NCI-H2107 (cell line): ENCODE measurements around the gene UBL4B.
"Not testable (repeated sequence)": the region's sequence is repeated elsewhere in the genome, so short reads cannot be mapped to it uniquely, and the experiment has no call there.

Source experiments
- DNase-seq: peaks from one replicate; lab custom pipeline; 2025; lab: John Stamatoyannopoulos, UW

Gene UBL4B

GRCh38 chr1:110112143-110112542 lies at the start of gene UBL4B:
TSS of gene UBL4B (plus strand) at chr1:110112443. CDS start at chr1:110112535, 92 bp downstream.
- DNase-seq = no peak

GRCh38 chr1:110062612-110063011 lies 49.6 kb upstream of the UBL4B start:
- DNase-seq = no peak

GRCh38 chr1:110063781-110064180 lies 48.5 kb upstream of the UBL4B start:
- DNase-seq = no peak

GRCh38 chr1:110064576-110065337 lies 47.5 kb upstream of the UBL4B start:
- DNase-seq = no peak

GRCh38 chr1:110065841-110066240 lies 46.4 kb upstream of the UBL4B start:
- DNase-seq = no peak

GRCh38 chr1:110067479-110067892 lies 44.8 kb upstream of the UBL4B start:
- DNase-seq = no peak

- DNase-seq = no peak
Observed at GRCh38 chr1:110067893-110068645, 44.2 kb upstream of the UBL4B start.

- no peak for DNase-seq
Observed at GRCh38 chr1:110068646-110069403, 43.4 kb upstream of the UBL4B start.

- no peak for DNase-seq
Observed at GRCh38 chr1:110069404-110070281, 42.6 kb upstream of the UBL4B start.

- no peak for DNase-seq
Observed at GRCh38 chr1:110070282-110070669, 42.0 kb upstream of the UBL4B start.

GRCh38 chr1:110070671-110071242 lies 41.5 kb upstream of the UBL4B start, which contains the start of gene ALX3:
TSS of gene ALX3 (minus strand) at chr1:110070672. CDS start at chr1:110070612, 60 bp downstream.
- DNase-seq = no peak

GRCh38 chr1:110074166-110074565 lies 38.1 kb upstream of the UBL4B start:
- no peak for DNase-seq

- DNase-seq = no peak
Observed at GRCh38 chr1:110076789-110077500, 35.3 kb upstream of the UBL4B start.

GRCh38 chr1:110079995-110080394 lies 32.2 kb upstream of the UBL4B start:
- not testable (repeated sequence) for DNase-seq

GRCh38 chr1:110081061-110081460 lies 31.2 kb upstream of the UBL4B start:
- no peak for DNase-seq

GRCh38 chr1:110082477-110082876 lies 29.8 kb upstream of the UBL4B start:
- DNase-seq = no peak

- no peak for DNase-seq
Observed at GRCh38 chr1:110083061-110083865, 29.0 kb upstream of the UBL4B start.

- DNase-seq = no peak
Observed at GRCh38 chr1:110083866-110084226, 28.4 kb upstream of the UBL4B start.

GRCh38 chr1:110084227-110085078 lies 27.8 kb upstream of the UBL4B start:
- no peak for DNase-seq
